GM21723 (cell line): ENCODE results near the gene CALD1.
A peak's percentile ranks its signal among the peaks of the same experiment; 100 is the strongest.
"Not testable (repeated sequence)": the region's sequence is repeated elsewhere in the genome, so short reads cannot be mapped to it uniquely, and the experiment has no call there.

Source experiments
- ATAC-seq: cut with Tn5 transposase; IDR thresholded peaks from one replicate; pipeline ENCODE4 v1.9.1; 2021; ENCODE audit warnings: mild to moderate bottlenecking, moderate library complexity; ENCODE audit not compliant: unreplicated experiment

Gene CALD1

GRCh38 chr7:134942690-134943466 is 163.4 kb downstream of the CALD1 start:
- ATAC-seq, result no peak

- ATAC-seq, result peak; percentile 67
Observed at GRCh38 chr7:134943785-134944400, 164.5 kb downstream of the CALD1 start.

- ATAC-seq, result no peak
Observed at GRCh38 chr7:134945691-134946090, 166.3 kb downstream of the CALD1 start.

- ATAC-seq, result no peak
Observed at GRCh38 chr7:134946260-134946659, 166.8 kb downstream of the CALD1 start.

GRCh38 chr7:134947329-134947728 is 167.9 kb downstream of the CALD1 start:
- no peak for ATAC-seq

GRCh38 chr7:134947831-134948230 is 168.4 kb downstream of the CALD1 start:
- ATAC-seq, result no peak

- no peak for ATAC-seq
Observed at GRCh38 chr7:134948246-134948645, 168.8 kb downstream of the CALD1 start.

- no peak for ATAC-seq
Observed at GRCh38 chr7:134948736-134949135, 169.3 kb downstream of the CALD1 start.

- no peak for ATAC-seq
Observed at GRCh38 chr7:134949171-134949570, 169.7 kb downstream of the CALD1 start.

- no peak for ATAC-seq
Observed at GRCh38 chr7:134954197-134955082, 175.0 kb downstream of the CALD1 start.

- ATAC-seq, result no peak
Observed at GRCh38 chr7:134957005-134957404, 177.6 kb downstream of the CALD1 start.

- ATAC-seq, result no peak
Observed at GRCh38 chr7:134959810-134960209, 180.4 kb downstream of the CALD1 start.

- ATAC-seq, result no peak
Observed at GRCh38 chr7:134962270-134962780, 182.9 kb downstream of the CALD1 start.

- no peak for ATAC-seq
Observed at GRCh38 chr7:134963036-134963435, 183.6 kb downstream of the CALD1 start.

GRCh38 chr7:134966691-134967090 is 187.3 kb downstream of the CALD1 start:
- ATAC-seq, result no peak

GRCh38 chr7:134968110-134968509 is 188.7 kb downstream of the CALD1 start:
- ATAC-seq, result no peak

- ATAC-seq, result not testable (repeated sequence)
Observed at GRCh38 chr7:134981645-134982044, 202.2 kb downstream of the CALD1 start.

- peak; percentile 43 for ATAC-seq
Observed at GRCh38 chr7:134985894-134986362, 206.5 kb downstream of the CALD1 start.

GRCh38 chr7:134986363-134987251 is 207.2 kb downstream of the CALD1 start, which contains the start of gene AGBL3:
Gene AGBL3, plus strand, starts transcription at chr7:134986508. Its CDS starts 1,426 bp downstream, at chr7:134987934.
- ATAC-seq, result peak; percentile 95

GRCh38 chr7:134988161-134988560 is 208.7 kb downstream of the CALD1 start:
- ATAC-seq, result no peak
